HepG2 (cell line): ENCODE results near the gene INHBE. TPM values are rescaled to one million over a fixed set of nuclear protein-coding genes. Genes with fewer than 3 reads are reported as not detected.

Source experiments
- ATAC-seq: fragments of 200-7000 bp; cut with Tn5 transposase; 3 replicates; pipeline ENCODE4 v1.9.1; 2020; ENCODE audit warnings: mild to moderate bottlenecking, moderate library complexity
- BruUV-seq: library from RNA; stranded (reverse); fragments of 400-500 nt; replicated peaks from 2 replicates; lab custom pipeline; 2021; lab: Mats Ljungman, UMichigan
- CTCF ChIA-PET: fragments of 300-600 bp; formaldehyde crosslinking; extraction: SDS; loops from one replicate; lab custom pipeline; 2021; ENCODE audit warnings: low total read pairs, inconsistent platforms, low intra/inter-chr PET ratio; lab: Yijun Ruan, JAX
- POLR2A ChIA-PET: fragments of 350-600 bp; sonication (Branson Sonifier 250); formaldehyde crosslinking; loops from one replicate; lab custom pipeline; 2020; ENCODE audit warnings: antibody characterized with exemption, inconsistent platforms; lab: Yijun Ruan, JAX
- DNase-seq: peaks from one replicate; pipeline ENCODE4 v3.0.0-alpha.2; 2015; ENCODE audit warnings: low spot score
- FAIRE-seq: peaks from 3 replicates; lab custom pipeline; 2011; peaks lifted over from hg19 to GRCh38; lab: Jason Lieb, UNC
- H2AFZ ChIP-seq: one replicate; pipeline ENCODE4 v1.6.1; 2011; ENCODE audit warnings: low read length, inconsistent platforms
- H3K27ac ChIP-seq: fragments of 300-600 bp; 3 replicates; pipeline ENCODE4 v1.8.0; 2011; ENCODE audit warnings: mixed run types, mild to moderate bottlenecking, mixed read lengths, low read length, inconsistent platforms; ENCODE audit not compliant: insufficient read depth; ENCODE audit errors: extremely low read length
- H3K27me3 ChIP-seq, 2 experiments: fragments of 200-600 bp in 1 of 2; 2 replicates in 1 of 2; 3 replicates in 1 of 2; pipeline versions ENCODE4 v1.6.0 to v1.8.0; 2011; ENCODE audit warnings: low read length in 2 of 2, mild to moderate bottlenecking in 2 of 2, moderate library complexity in 2 of 2, inconsistent platforms in 1 of 2; ENCODE audit not compliant: insufficient read depth in 2 of 2, control insufficient read depth in 1 of 2
- H3K36me3 ChIP-seq, 2 experiments: fragments of 200-600 bp in 1 of 2; replicated peaks in 1 of 2; 2 replicates in 1 of 2; 3 replicates in 1 of 2; pipeline versions ENCODE4 v1.5.1 to v1.8.0; 2011; ENCODE audit warnings: low read length in 2 of 2, inconsistent platforms in 1 of 2; ENCODE audit not compliant: insufficient read depth in 2 of 2, control insufficient read depth in 1 of 2
- H3K4me1 ChIP-seq: 2 replicates; pipeline ENCODE4 v1.5.1; 2012; ENCODE audit warnings: low read length, inconsistent platforms; ENCODE audit not compliant: insufficient read depth
- H3K4me2 ChIP-seq: 2 replicates; pipeline ENCODE4 v1.6.0; 2011; ENCODE audit warnings: low read depth, low read length, inconsistent platforms
- H3K4me3 ChIP-seq, 3 experiments: fragments of 200-600 bp in 1 of 3; sonication (generic), shearing (Covaris generic) in 1 of 3; replicated peaks in 1 of 3; 2 replicates each; pipeline ENCODE4 v1.5.1; 2011 to 2016; ENCODE audit warnings: low read length in 3 of 3, inconsistent platforms in 2 of 3, low read depth in 2 of 3, mild to moderate bottlenecking in 2 of 3, control low read depth in 1 of 3, mixed read lengths in 1 of 3; ENCODE audit not compliant: insufficient read depth in 1 of 3
- H3K79me2 ChIP-seq: one replicate; pipeline ENCODE4 v1.6.1; 2011; ENCODE audit warnings: low read length, inconsistent platforms; ENCODE audit not compliant: insufficient read depth
- H3K9ac ChIP-seq: 2 replicates; pipeline ENCODE4 v1.6.0; 2011; ENCODE audit warnings: mild to moderate bottlenecking, low read depth, low read length, inconsistent platforms; ENCODE audit not compliant: insufficient read depth
- H3K9me3 ChIP-seq: 2 replicates; pipeline ENCODE4 v1.5.1; 2012; ENCODE audit warnings: mild to moderate bottlenecking, low read length
- H4K20me1 ChIP-seq: 2 replicates; pipeline ENCODE4 v1.6.0; 2011; ENCODE audit warnings: inconsistent platforms, mild to moderate bottlenecking, low read length, moderate library complexity; ENCODE audit not compliant: insufficient read depth
- KDM3A ChIP-seq: IDR thresholded peaks from 2 replicates; pipeline ENCODE4 v1.6.1; 2018; ENCODE audit warnings: low read depth, missing compliant biosample characterization
- MYNN ChIP-seq: sonication (generic); formaldehyde crosslinking; IDR thresholded peaks from 2 replicates; pipeline ENCODE4 v1.4.0; 2020; ENCODE audit warnings: mild to moderate bottlenecking, low read depth, missing genetic modification reagents
- SP1 ChIP-seq, 2 experiments: fragments of 450-650 bp in 1 of 2; sonication (generic) in 1 of 2; formaldehyde crosslinking in 1 of 2; IDR thresholded peaks; 2 replicates each; pipeline versions ENCODE4 v1.4.0 to v1.6.1; 2016 to 2020; ENCODE audit warnings: missing genetic modification reagents in 1 of 2
- U2AF2 ChIP-seq: fragments of 200-400 bp; formaldehyde crosslinking; IDR thresholded peaks from 2 replicates; pipeline ENCODE4 v1.6.1; 2017; ENCODE audit warnings: low read depth, mild to moderate bottlenecking, low read length
- ZBTB7A ChIP-seq: sonication (generic); formaldehyde crosslinking; IDR thresholded peaks from 2 replicates; pipeline ENCODE4 v1.8.0; 2022; ENCODE audit warnings: mild to moderate bottlenecking, missing genetic modification reagents
- ZNF12 ChIP-seq: sonication (generic); formaldehyde crosslinking; IDR thresholded peaks from 2 replicates; pipeline ENCODE4 v1.5.0; 2020; ENCODE audit warnings: missing genetic modification reagents
- ZSCAN21 ChIP-seq: sonication (generic); formaldehyde crosslinking; IDR thresholded peaks from 2 replicates; pipeline ENCODE4 v1.8.0; 2022; ENCODE audit warnings: mild to moderate bottlenecking, missing genetic modification reagents, moderate library complexity, borderline replicate concordance
- WGBS: methylation state at CpG from one replicate; pipeline ENCODE4 v1.1.6; 2017; ENCODE audit warnings: low lambda C conversion rate; 5-methylcytosine and 5-hydroxymethylcytosine counted together
- in situ Hi-C: cut with HindIII; loops from 2 replicates; pipeline ENCODE4 v1.10.0; 2017; ENCODE audit warnings: low pct_unique_long_range_greater_than_20kb; ENCODE audit not compliant: extremely low pct_ligation_motif_present
- intact Hi-C: fragments of 100-400 bp; cut with micrococcal nuclease; formaldehyde crosslinking; loops from one replicate; pipeline ENCODE4 v1.10.0; 2022; ENCODE audit not compliant: unreplicated experiment
- polyA plus RNA-seq, 8 experiments: library from polyadenylated mRNA; depleted of rRNA in 3 of 8; stranded (reverse) in 7 of 8; unstranded in 1 of 8; fragments of >200 nt; fragmentation: Illumina TruSeq in 4 of 8; extraction: Trizol in 4 of 8; gene quantifications; 2 replicates each; pipeline versions ENCODE4 v1.2.1 to v1.2.3, GENCODE V29; 2011 to 2016; ENCODE audit warnings: low read depth in 4 of 8, missing spikeins in 1 of 8, mixed read lengths in 1 of 8; ENCODE audit not compliant: insufficient read depth in 1 of 8
- total RNA-seq, 5 experiments: library from RNA; depleted of rRNA; stranded (reverse); fragments of >200 nt; fragmentation: Illumina TruSeq; extraction: Trizol; gene quantifications; 2 replicates each; pipeline ENCODE4 v1.2.3, GENCODE V29; 2016; ENCODE audit warnings: low read depth in 1 of 5
- TF ChIP-seq, protein P1 (sequence below), 2 experiments: fragments of 450-650 bp in 1 of 2; sonication (generic) in 1 of 2; formaldehyde crosslinking in 1 of 2; IDR thresholded peaks; 2 replicates each; pipeline versions ENCODE4 v1.6.1 to v1.8.0; 2016 to 2022; ENCODE audit warnings: antibody characterized with exemption in 1 of 2, mild to moderate bottlenecking in 1 of 2, missing genetic modification reagents in 1 of 2
- TF ChIP-seq, protein P2 (sequence below): sonication (generic); formaldehyde crosslinking; IDR thresholded peaks from 2 replicates; pipeline ENCODE4 v1.4.0; 2020; ENCODE audit warnings: missing genetic modification reagents

INHBE gene
- total and polyA plus RNA-seq, 2 of the 13 experiments (the other 11 are each of a cell fraction or from before 2014, with no cell fraction given): 17.0 to 32.0 TPM

DNA sequence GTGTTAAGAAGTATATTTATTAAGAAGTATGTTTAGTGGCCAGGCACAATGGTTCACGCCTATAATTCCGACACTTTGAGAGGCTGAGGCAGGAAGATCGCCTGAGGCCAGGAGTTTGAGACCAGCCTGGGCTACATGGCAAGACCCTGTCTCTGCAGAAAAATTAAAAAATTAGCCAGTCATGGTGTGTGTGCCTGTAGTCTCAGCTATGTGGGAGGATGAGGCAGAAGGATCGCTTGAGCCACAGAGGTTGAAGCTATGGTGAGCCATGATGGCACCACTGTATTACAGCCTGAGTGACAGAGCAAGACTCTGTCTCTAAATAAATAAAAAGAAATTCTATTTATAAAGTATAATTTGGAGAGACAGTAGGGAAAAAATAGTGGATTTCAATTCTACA is 44.6 kb upstream of the INHBE start:
- no peaks in the 10 kb centered on the region for H3K27me3 ChIP-seq
- no peak overlapping the region for H3K4me3 ChIP-seq
- FAIRE-seq (no peak), DNase-seq (no peak), ATAC-seq (no peak)
- no peaks in the 10 kb centered on the region for H3K79me2 ChIP-seq
- no peak overlapping the region for H3K9ac ChIP-seq
- no peak overlapping the region for H2AFZ ChIP-seq
- no peak overlapping the region for H3K27ac ChIP-seq
- WGBS: 95% methylated on average over 4 of the region's 4 CpGs
- TF ChIP-seq ZSCAN21 (CRISPR knock-in tag): no peak
- no peak for TF ChIP-seq ZBTB7A (CRISPR knock-in tag)
- no peak for TF ChIP-seq KDM3A
- no peak for TF ChIP-seq U2AF2
- TF ChIP-seq, protein P1, sequence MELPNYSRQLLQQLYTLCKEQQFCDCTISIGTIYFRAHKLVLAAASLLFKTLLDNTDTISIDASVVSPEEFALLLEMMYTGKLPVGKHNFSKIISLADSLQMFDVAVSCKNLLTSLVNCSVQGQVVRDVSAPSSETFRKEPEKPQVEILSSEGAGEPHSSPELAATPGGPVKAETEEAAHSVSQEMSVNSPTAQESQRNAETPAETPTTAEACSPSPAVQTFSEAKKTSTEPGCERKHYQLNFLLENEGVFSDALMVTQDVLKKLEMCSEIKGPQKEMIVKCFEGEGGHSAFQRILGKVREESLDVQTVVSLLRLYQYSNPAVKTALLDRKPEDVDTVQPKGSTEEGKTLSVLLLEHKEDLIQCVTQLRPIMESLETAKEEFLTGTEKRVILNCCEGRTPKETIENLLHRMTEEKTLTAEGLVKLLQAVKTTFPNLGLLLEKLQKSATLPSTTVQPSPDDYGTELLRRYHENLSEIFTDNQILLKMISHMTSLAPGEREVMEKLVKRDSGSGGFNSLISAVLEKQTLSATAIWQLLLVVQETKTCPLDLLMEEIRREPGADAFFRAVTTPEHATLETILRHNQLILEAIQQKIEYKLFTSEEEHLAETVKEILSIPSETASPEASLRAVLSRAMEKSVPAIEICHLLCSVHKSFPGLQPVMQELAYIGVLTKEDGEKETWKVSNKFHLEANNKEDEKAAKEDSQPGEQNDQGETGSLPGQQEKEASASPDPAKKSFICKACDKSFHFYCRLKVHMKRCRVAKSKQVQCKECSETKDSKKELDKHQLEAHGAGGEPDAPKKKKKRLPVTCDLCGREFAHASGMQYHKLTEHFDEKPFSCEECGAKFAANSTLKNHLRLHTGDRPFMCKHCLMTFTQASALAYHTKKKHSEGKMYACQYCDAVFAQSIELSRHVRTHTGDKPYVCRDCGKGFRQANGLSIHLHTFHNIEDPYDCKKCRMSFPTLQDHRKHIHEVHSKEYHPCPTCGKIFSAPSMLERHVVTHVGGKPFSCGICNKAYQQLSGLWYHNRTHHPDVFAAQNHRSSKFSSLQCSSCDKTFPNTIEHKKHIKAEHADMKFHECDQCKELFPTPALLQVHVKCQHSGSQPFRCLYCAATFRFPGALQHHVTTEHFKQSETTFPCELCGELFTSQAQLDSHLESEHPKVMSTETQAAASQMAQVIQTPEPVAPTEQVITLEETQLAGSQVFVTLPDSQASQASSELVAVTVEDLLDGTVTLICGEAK (IDR thresholded peaks at IDR 0.05): no peak
- TF ChIP-seq, protein P1 (CRISPR knock-in tag; IDR thresholded peaks at IDR 0.05): no peak
- TF ChIP-seq SP1 (IDR thresholded peaks at IDR 0.05): no peak
- TF ChIP-seq SP1 (CRISPR knock-in tag; IDR thresholded peaks at IDR 0.05): no peak
- no peak for TF ChIP-seq ZNF12 (CRISPR knock-in tag)
- TF ChIP-seq, protein P2, sequence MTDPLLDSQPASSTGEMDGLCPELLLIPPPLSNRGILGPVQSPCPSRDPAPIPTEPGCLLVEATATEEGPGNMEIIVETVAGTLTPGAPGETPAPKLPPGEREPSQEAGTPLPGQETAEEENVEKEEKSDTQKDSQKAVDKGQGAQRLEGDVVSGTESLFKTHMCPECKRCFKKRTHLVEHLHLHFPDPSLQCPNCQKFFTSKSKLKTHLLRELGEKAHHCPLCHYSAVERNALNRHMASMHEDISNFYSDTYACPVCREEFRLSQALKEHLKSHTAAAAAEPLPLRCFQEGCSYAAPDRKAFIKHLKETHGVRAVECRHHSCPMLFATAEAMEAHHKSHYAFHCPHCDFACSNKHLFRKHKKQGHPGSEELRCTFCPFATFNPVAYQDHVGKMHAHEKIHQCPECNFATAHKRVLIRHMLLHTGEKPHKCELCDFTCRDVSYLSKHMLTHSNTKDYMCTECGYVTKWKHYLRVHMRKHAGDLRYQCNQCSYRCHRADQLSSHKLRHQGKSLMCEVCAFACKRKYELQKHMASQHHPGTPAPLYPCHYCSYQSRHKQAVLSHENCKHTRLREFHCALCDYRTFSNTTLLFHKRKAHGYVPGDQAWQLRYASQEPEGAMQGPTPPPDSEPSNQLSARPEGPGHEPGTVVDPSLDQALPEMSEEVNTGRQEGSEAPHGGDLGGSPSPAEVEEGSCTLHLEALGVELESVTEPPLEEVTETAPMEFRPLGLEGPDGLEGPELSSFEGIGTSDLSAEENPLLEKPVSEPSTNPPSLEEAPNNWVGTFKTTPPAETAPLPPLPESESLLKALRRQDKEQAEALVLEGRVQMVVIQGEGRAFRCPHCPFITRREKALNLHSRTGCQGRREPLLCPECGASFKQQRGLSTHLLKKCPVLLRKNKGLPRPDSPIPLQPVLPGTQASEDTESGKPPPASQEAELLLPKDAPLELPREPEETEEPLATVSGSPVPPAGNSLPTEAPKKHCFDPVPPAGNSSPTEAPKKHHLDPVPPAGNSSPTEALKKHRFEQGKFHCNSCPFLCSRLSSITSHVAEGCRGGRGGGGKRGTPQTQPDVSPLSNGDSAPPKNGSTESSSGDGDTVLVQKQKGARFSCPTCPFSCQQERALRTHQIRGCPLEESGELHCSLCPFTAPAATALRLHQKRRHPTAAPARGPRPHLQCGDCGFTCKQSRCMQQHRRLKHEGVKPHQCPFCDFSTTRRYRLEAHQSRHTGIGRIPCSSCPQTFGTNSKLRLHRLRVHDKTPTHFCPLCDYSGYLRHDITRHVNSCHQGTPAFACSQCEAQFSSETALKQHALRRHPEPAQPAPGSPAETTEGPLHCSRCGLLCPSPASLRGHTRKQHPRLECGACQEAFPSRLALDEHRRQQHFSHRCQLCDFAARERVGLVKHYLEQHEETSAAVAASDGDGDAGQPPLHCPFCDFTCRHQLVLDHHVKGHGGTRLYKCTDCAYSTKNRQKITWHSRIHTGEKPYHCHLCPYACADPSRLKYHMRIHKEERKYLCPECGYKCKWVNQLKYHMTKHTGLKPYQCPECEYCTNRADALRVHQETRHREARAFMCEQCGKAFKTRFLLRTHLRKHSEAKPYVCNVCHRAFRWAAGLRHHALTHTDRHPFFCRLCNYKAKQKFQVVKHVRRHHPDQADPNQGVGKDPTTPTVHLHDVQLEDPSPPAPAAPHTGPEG (CRISPR knock-in tag): no peak
- no peak for TF ChIP-seq MYNN
- ChIA-PET CTCF (no interaction called here), POLR2A (no interaction called here)
- H3K4me2 ChIP-seq: no peak overlapping the region
- intact Hi-C loops (no loop called here), in situ Hi-C loops (no loop called here)
- H4K20me1 ChIP-seq: no peaks in the 10 kb centered on the region
- H3K4me1 ChIP-seq: no peaks in the 10 kb centered on the region
- no TSS peak for BruUV-seq
- H3K36me3 ChIP-seq: no peaks in the 10 kb centered on the region
- no peaks in the 10 kb centered on the region for H3K9me3 ChIP-seq
